Measurements from ENCODE around the gene TRIM69.
"Not testable (repeated sequence)": the region's sequence is repeated elsewhere in the genome, so short reads cannot be mapped to it uniquely, and the experiment has no call there.

Gene TRIM69

GRCh38 chr15:44711096-44711742 lies 25.1 kb upstream of the TRIM69 start, which contains the start of the genes B2M and PATL2:
TSS of gene B2M (plus strand) at chr15:44711517. CDS start at chr15:44711547, 30 bp downstream.
TSS of gene PATL2 (minus strand) at chr15:44711323. CDS start at chr15:44676490, 34,833 bp downstream.
- FAIRE-seq: peak; percentile 87
- TF ChIP-seq POLR2A (IDR thresholded peaks at IDR 0.05; ENCODE audit: low read depth, low read length): peak; percentile 100
- peak; percentile 79 for DNase-seq (ENCODE audit: insufficient read length, low spot score)

GRCh38 chr15:44711743-44712345 lies 24.5 kb upstream of the TRIM69 start:
- TF ChIP-seq POLR2A (IDR thresholded peaks at IDR 0.05; ENCODE audit: low read depth, low read length): no peak
- no peak for DNase-seq (ENCODE audit: insufficient read length, low spot score)
- no peak for FAIRE-seq

GRCh38 chr15:44712346-44713005 lies 23.9 kb upstream of the TRIM69 start:
- DNase-seq (ENCODE audit: insufficient read length, low spot score) (peak; percentile 21), FAIRE-seq (no peak)
- TF ChIP-seq POLR2A (IDR thresholded peaks at IDR 0.05; ENCODE audit: low read depth, low read length): no peak

- FAIRE-seq (no peak), DNase-seq (ENCODE audit: insufficient read length, low spot score) (no peak)
- TF ChIP-seq POLR2A (IDR thresholded peaks at IDR 0.05; ENCODE audit: low read depth, low read length): no peak
Observed at GRCh38 chr15:44713006-44713966, 23.0 kb upstream of the TRIM69 start.

GRCh38 chr15:44715142-44715796 lies 21.1 kb upstream of the TRIM69 start:
- FAIRE-seq: no peak

GRCh38 chr15:44715797-44716334 lies 20.5 kb upstream of the TRIM69 start:
- no peak for TF ChIP-seq POLR2A (IDR thresholded peaks at IDR 0.05; ENCODE audit: low read depth, low read length)
- DNase-seq (ENCODE audit: insufficient read length, low spot score) (no peak), FAIRE-seq (no peak)

More at GRCh38 chr15:44715142-44715796, 21.1 kb upstream of the TRIM69 start:
- DNase-seq (ENCODE audit: insufficient read length, low spot score): no peak
- no peak for TF ChIP-seq POLR2A (IDR thresholded peaks at IDR 0.05; ENCODE audit: low read depth, low read length)

- DNase-seq (ENCODE audit: insufficient read length, low spot score): no peak
- no peak for FAIRE-seq
- TF ChIP-seq POLR2A (IDR thresholded peaks at IDR 0.05; ENCODE audit: low read depth, low read length): no peak
Observed at GRCh38 chr15:44716983-44717602, 19.2 kb upstream of the TRIM69 start.

- DNase-seq (ENCODE audit: insufficient read length, low spot score) (no peak), FAIRE-seq (no peak)
- TF ChIP-seq POLR2A (IDR thresholded peaks at IDR 0.05; ENCODE audit: low read depth, low read length): no peak
Observed at GRCh38 chr15:44718180-44718926, 18.0 kb upstream of the TRIM69 start.

- FAIRE-seq: no peak
- DNase-seq (ENCODE audit: insufficient read length, low spot score): no peak
- no peak for TF ChIP-seq POLR2A (IDR thresholded peaks at IDR 0.05; ENCODE audit: low read depth, low read length)
Observed at GRCh38 chr15:44718927-44719292, 17.4 kb upstream of the TRIM69 start.

GRCh38 chr15:44719293-44719999 lies 16.9 kb upstream of the TRIM69 start:
- FAIRE-seq (no peak), DNase-seq (ENCODE audit: insufficient read length, low spot score) (no peak)
- no peak for TF ChIP-seq POLR2A (IDR thresholded peaks at IDR 0.05; ENCODE audit: low read depth, low read length)

GRCh38 chr15:44720000-44720435 lies 16.3 kb upstream of the TRIM69 start:
- not testable (repeated sequence) for FAIRE-seq; DNase-seq (ENCODE audit: insufficient read length, low spot score)
